HEK293T (cell line): ENCODE data around the gene ATG2A.

Source experiments
- CTCF ChIA-PET: fragments of 350-600 bp; formaldehyde crosslinking; extraction: SDS; loops from one replicate; lab custom pipeline; 2021; ENCODE audit warnings: antibody characterized with exemption, inconsistent platforms; lab: Yijun Ruan, JAX
- POLR2A ChIA-PET: fragments of 350-600 bp; formaldehyde crosslinking; extraction: SDS; loops from one replicate; lab custom pipeline; 2020; ENCODE audit warnings: antibody characterized with exemption, inconsistent platforms; lab: Yijun Ruan, JAX
- DNase-seq: peaks from one replicate; pipeline ENCODE4 v3.0.0; 2012; ENCODE audit warnings: mixed read lengths; ENCODE audit errors: extremely low spot score
- ARNT ChIP-seq: fragments of 450-650 bp; IDR thresholded peaks from 2 replicates; pipeline ENCODE4 v1.6.1; 2017; ENCODE audit warnings: mild to moderate bottlenecking
- BHLHE40 ChIP-seq: fragments of 450-650 bp; IDR thresholded peaks from 2 replicates; pipeline ENCODE4 v1.6.1; 2016; ENCODE audit warnings: mild to moderate bottlenecking, moderate library complexity, borderline replicate concordance
- CTBP1 ChIP-seq: fragments of 450-650 bp; IDR thresholded peaks from 2 replicates; pipeline ENCODE4 v1.6.1; 2016; ENCODE audit warnings: borderline replicate concordance
- ELF4 ChIP-seq: fragments of 450-650 bp; IDR thresholded peaks from 2 replicates; pipeline ENCODE4 v1.6.1; 2017; ENCODE audit warnings: antibody characterized with exemption
- FOXA1 ChIP-seq: fragments of 450-650 bp; IDR thresholded peaks from 2 replicates; pipeline ENCODE4 v1.6.1; 2016; ENCODE audit warnings: mild to moderate bottlenecking
- FOXK2 ChIP-seq: fragments of 450-650 bp; IDR thresholded peaks from 2 replicates; pipeline ENCODE4 v1.6.1; 2016; ENCODE audit warnings: mild to moderate bottlenecking
- FOXM1 ChIP-seq: fragments of 450-650 bp; IDR thresholded peaks from 2 replicates; pipeline ENCODE4 v1.6.1; 2017; ENCODE audit warnings: mild to moderate bottlenecking, borderline replicate concordance
- HDGF ChIP-seq: fragments of 450-650 bp; IDR thresholded peaks from 2 replicates; pipeline ENCODE4 v1.6.1; 2017; ENCODE audit warnings: antibody characterized with exemption, borderline replicate concordance
- L3MBTL2 ChIP-seq: fragments of 450-650 bp; conservative IDR thresholded peaks from 2 replicates; pipeline ENCODE4 v1.6.1; 2016; ENCODE audit warnings: mild to moderate bottlenecking
- LEF1 ChIP-seq: fragments of 450-650 bp; IDR thresholded peaks from 2 replicates; pipeline ENCODE4 v1.6.1; 2017; ENCODE audit warnings: mild to moderate bottlenecking, borderline replicate concordance
- NFRKB ChIP-seq: fragments of 450-650 bp; IDR thresholded peaks from 2 replicates; pipeline ENCODE4 v1.6.1; 2016; ENCODE audit warnings: mild to moderate bottlenecking, moderate library complexity
- PKNOX1 ChIP-seq: fragments of 450-650 bp; IDR thresholded peaks from 2 replicates; pipeline ENCODE4 v1.6.1; 2016
- SP1 ChIP-seq: fragments of 450-650 bp; IDR thresholded peaks from 2 replicates; pipeline ENCODE4 v1.6.1; 2017
- SUZ12 ChIP-seq: fragments of 450-650 bp; IDR thresholded peaks from 2 replicates; pipeline ENCODE4 v1.6.1; 2016; ENCODE audit warnings: mild to moderate bottlenecking
- TARDBP ChIP-seq: fragments of 450-650 bp; IDR thresholded peaks from 2 replicates; pipeline ENCODE4 v1.6.1; 2016
- ZNF384 ChIP-seq: fragments of 450-650 bp; IDR thresholded peaks from 2 replicates; pipeline ENCODE4 v1.6.1; 2016

The ATG2A gene

GRCh38 chr11:64862987-64863390, 54.0 kb downstream of the ATG2A start:
- DNase-seq, result no peak
- ChIA-PET POLR2A (interaction anchor here (5.2 kb wide), 1 partner anchor 14 kb away, joined by 26 read pairs; the partner anchor contains the start of gene EHD1), CTCF (interaction anchor here (1.7 kb wide), 1 partner anchor 25 kb away, joined by 4 read pairs; no protein-coding TSS in a partner anchor)
- TF ChIP-seq PKNOX1, result no peak
- no peak for TF ChIP-seq ZNF384
- TF ChIP-seq BHLHE40, result no peak
- no peak for TF ChIP-seq ARNT
- TF ChIP-seq TARDBP, result no peak
- TF ChIP-seq SUZ12, result no peak
- no peak for TF ChIP-seq FOXK2
- no peak for TF ChIP-seq HDGF
- TF ChIP-seq FOXA1, result no peak
- TF ChIP-seq NFRKB, result no peak
- no peak for TF ChIP-seq LEF1

- no peak for DNase-seq
- TF ChIP-seq ZNF384 (no peak), FOXK2 (no peak), CTBP1 (no peak), BHLHE40 (no peak), HDGF (no peak), L3MBTL2 (no peak), LEF1 (no peak), FOXM1 (no peak), TARDBP (no peak), ARNT (no peak), SP1 (no peak), PKNOX1 (no peak), FOXA1 (no peak), NFRKB (no peak), SUZ12 (no peak), ELF4 (no peak)
- ChIA-PET POLR2A (no interaction called here), CTCF (interaction anchor here (1.1 to 1.4 kb wide), 3 partner anchors 13 to 27 kb away, joined by 3 to 8 read pairs (median 3); no protein-coding TSS in a partner anchor)
Measured at GRCh38 chr11:64861227-64861975, 55.6 kb downstream of the ATG2A start.

- no peak for TF ChIP-seq FOXK2
- no peak for TF ChIP-seq PKNOX1
- no peak for TF ChIP-seq CTBP1
- no peak for TF ChIP-seq BHLHE40
- POLR2A ChIA-PET, result no interaction called here
- CTCF ChIA-PET, result interaction anchor here (0.5 to 1.4 kb wide), 5 partner anchors 8 to 64 kb away, joined by 3 to 4 read pairs (median 3); no protein-coding TSS in a partner anchor
- no peak for DNase-seq
Measured at GRCh38 chr11:64859542-64860414, 57.2 kb downstream of the ATG2A start.

- TF ChIP-seq LEF1, result no peak
- TF ChIP-seq SUZ12, result no peak
- no peak for TF ChIP-seq ARNT
- no peak for TF ChIP-seq ELF4
- no peak for TF ChIP-seq TARDBP
- no peak for TF ChIP-seq FOXM1
- no peak for TF ChIP-seq CTBP1
- no peak for DNase-seq
- ChIA-PET CTCF (interaction anchor here (1.3 kb wide), 1 partner anchor 12 kb away, joined by 4 read pairs; no protein-coding TSS in a partner anchor), POLR2A (no interaction called here)
Measured at GRCh38 chr11:64858467-64859263, 58.3 kb downstream of the ATG2A start.

GRCh38 chr11:64857485-64857884, 59.5 kb downstream of the ATG2A start:
- POLR2A ChIA-PET, result no interaction called here
- TF ChIP-seq HDGF (no peak), FOXM1 (no peak), FOXK2 (no peak), SP1 (no peak), SUZ12 (no peak), FOXA1 (no peak), L3MBTL2 (no peak), PKNOX1 (no peak), TARDBP (no peak), BHLHE40 (no peak), ELF4 (no peak), LEF1 (no peak), CTBP1 (no peak), NFRKB (no peak), ARNT (no peak)
- CTCF ChIA-PET, result no interaction called here
- DNase-seq, result no peak
